Body of pancreas (tissue), 4 donors: ENCODE measurements around the gene SLC29A1. TPM values are rescaled to one million over a fixed set of nuclear protein-coding genes. Genes with fewer than 3 reads are reported as not detected.

Source experiments
- ATAC-seq: fragments of 150-250 bp; one replicate; pipeline ENCODE4 v1.9.1; 2016
- DNase-seq, 4 donors: peaks; one replicate each; pipeline ENCODE4 v3.0.0-alpha.2; 2019
- H3K27ac ChIP-seq, 4 donors: fragments of 200-600 bp; sonication (generic); 1 replicate in 3 of 4; 2 replicates in 1 of 4; pipeline versions ENCODE4 v1.5.1 to v1.6.1; 2016 to 2019; ENCODE audit warnings: mild to moderate bottlenecking in 1 of 4, mixed read lengths in 1 of 4, moderate library complexity in 1 of 4
- H3K27me3 ChIP-seq, 2 donors: fragments of 200-600 bp; sonication (generic); one replicate each; pipeline ENCODE4 v1.6.0; 2016; ENCODE audit warnings: mild to moderate bottlenecking in 1 of 2
- H3K36me3 ChIP-seq, 2 donors: fragments of 200-600 bp; sonication (generic); replicated peaks in 1 of 2; 2 replicates each; pipeline ENCODE4 v1.5.1; 2016; ENCODE audit warnings: low read depth in 2 of 2; ENCODE audit not compliant: insufficient read depth in 1 of 2
- H3K4me1 ChIP-seq: fragments of 200-600 bp; sonication (generic); one replicate; pipeline ENCODE4 v1.6.0; 2016
- H3K4me3 ChIP-seq, 2 donors: fragments of 200-600 bp; sonication (generic); 1 replicate in 1 of 2; 2 replicates in 1 of 2; pipeline ENCODE4 v1.5.1; 2016 to 2019
- H3K9me3 ChIP-seq, 3 donors: fragments of 200-600 bp; sonication (generic); 1 replicate in 2 of 3; 2 replicates in 1 of 3; pipeline ENCODE4 v1.5.1; 2016
- CTCF ChIP-seq, 7 experiments: fragments of 450-650 bp in 4 of 7; fragments of 200-600 bp in 3 of 7; sonication (generic) in 3 of 7; IDR thresholded peaks; one replicate each; pipeline ENCODE4 v1.5.1; 2016 to 2019; ENCODE audit warnings: antibody characterized with exemption in 7 of 7
- POLR2A ChIP-seq, 3 donors: fragments of 450-650 bp; IDR thresholded peaks; one replicate each; pipeline ENCODE4 v1.6.1; 2016; ENCODE audit warnings: antibody characterized with exemption in 3 of 3, mild to moderate bottlenecking in 2 of 3
- WGBS, 2 donors: methylation state at CpG; one replicate each; pipeline ENCODE4 v1.1.5; 2017; 5-methylcytosine and 5-hydroxymethylcytosine counted together
- intact Hi-C: fragments of 100-400 bp; cut with DNase I; formaldehyde crosslinking; loops from one replicate; pipeline ENCODE4 v1.15.1; 2023
- total RNA-seq, 2 donors: library from RNA; depleted of rRNA; stranded (reverse); fragments of >200 nt; gene quantifications; one replicate each; pipeline ENCODE4 v1.1.0, GENCODE V29; 2016

Gene SLC29A1
- total RNA-seq, 2 donors from 2014 or later: 44.8 to 90.3 TPM

- no peak for DNase-seq
- peak overlapping the region; percentile 81 to 94 for H3K4me3 ChIP-seq
- H3K27me3 ChIP-seq: no peaks in the 10 kb centered on the region
- ATAC-seq: no peak
- 0 to 1% methylated on average over 9 to 12 of the region's 12 CpGs for WGBS, 2 donors
- H3K36me3 ChIP-seq: peaks cover 23 to 29% of the 10 kb centered on the region in 2 donors
- peaks cover 57% of the 10 kb centered on the region for H3K4me1 ChIP-seq
- no peak for TF ChIP-seq CTCF (IDR thresholded peaks at IDR 0.05)
- no peak for TF ChIP-seq POLR2A (IDR thresholded peaks at IDR 0.05)
- intact Hi-C loops: no loop called here
- H3K27ac ChIP-seq: peak overlapping the region; percentile 89 to 94 (median 92)
- H3K9me3 ChIP-seq: no peaks in the 10 kb centered on the region
Measured at GRCh38 chr6:44256775-44257024, 33.3 kb downstream of the SLC29A1 start.

- no peaks in the 10 kb centered on the region for H3K27me3 ChIP-seq
- intact Hi-C loops: no loop called here
- H3K9me3 ChIP-seq: no peaks in the 10 kb centered on the region
- H3K4me3 ChIP-seq: peak within 1 kb of the TSS; percentile 81 to 94
- H3K36me3 ChIP-seq: peaks cover 19 to 24% of the 10 kb centered on the region in 2 donors
- 0 to 1% methylated on average over 12 to 66 of the region's 80 CpGs for WGBS, 2 donors
- peak within 1 kb of the TSS; percentile 89 to 94 (median 92) for H3K27ac ChIP-seq
- ATAC-seq (peak; percentile 85), DNase-seq (peak; percentile 67 to 75 (median 70))
- peaks cover 57% of the 10 kb centered on the region for H3K4me1 ChIP-seq
- TF ChIP-seq CTCF (IDR thresholded peaks at IDR 0.05) (peak; percentile 39 to 93 (median 89)), POLR2A (IDR thresholded peaks at IDR 0.05) (peak; percentile 63 to 79 (median 70))
Measured at GRCh38 chr6:44257025-44257752, 33.8 kb downstream of the SLC29A1 start, which contains the start of gene SLC35B2. Gene SLC35B2 (minus strand): TSS chr6:44257528. CDS start chr6:44257410, 118 bp downstream.

GRCh38 chr6:44257753-44258324 lies 34.4 kb downstream of the SLC29A1 start:
- Histone ChIP-seq H3K36me3 (peaks cover 14 to 18% of the 10 kb centered on the region in 2 donors), H3K27ac (peak overlapping the region; percentile 89 to 94 (median 92)), H3K4me1 (peaks cover 61% of the 10 kb centered on the region), H3K9me3 (no peaks in the 10 kb centered on the region), H3K27me3 (no peaks in the 10 kb centered on the region), H3K4me3 (peak overlapping the region in 1 of 2 donors; percentile 94)
- ATAC-seq (no peak), DNase-seq (no peak)
- TF ChIP-seq CTCF (IDR thresholded peaks at IDR 0.05) (peak in 2 of 7 experiments; percentile 17 to 24), POLR2A (IDR thresholded peaks at IDR 0.05) (no peak)
- intact Hi-C loops: no loop called here
- WGBS, 2 donors: 19 to 24% methylated on average over 14 to 15 of the region's 15 CpGs

GRCh38 chr6:44258325-44258863 lies 35.0 kb downstream of the SLC29A1 start:
- TF ChIP-seq CTCF (IDR thresholded peaks at IDR 0.05): no peak
- WGBS, 2 donors: 77 to 81% methylated on average over 9 of the region's 9 CpGs
- Histone ChIP-seq H3K27me3 (no peaks in the 10 kb centered on the region), H3K36me3 (peaks cover 8 to 12% of the 10 kb centered on the region in 2 donors), H3K9me3 (no peaks in the 10 kb centered on the region), H3K27ac (peak overlapping the region in 2 of 4 donors; percentile 92 to 93), H3K4me3 (no peak overlapping the region), H3K4me1 (peaks cover 61% of the 10 kb centered on the region)
- ATAC-seq (no peak), DNase-seq (no peak)
- intact Hi-C loops: no loop called here
